GM18867 (cell line): Measurements from ENCODE around the gene ENO3.

Source experiments
- ATAC-seq: cut with Tn5 transposase; IDR thresholded peaks from one replicate; pipeline ENCODE4 v1.9.1; 2021; ENCODE audit warnings: mild to moderate bottlenecking, moderate library complexity; ENCODE audit not compliant: unreplicated experiment

Gene ENO3

GRCh38 chr17:4936436-4936835, 14.5 kb upstream of the ENO3 start:
- ATAC-seq, result no peak

- ATAC-seq, result no peak
These were observed 13.4 kb upstream of the ENO3 start for GRCh38 chr17:4937553-4937952.

- no peak for ATAC-seq
These were observed 12.8 kb upstream of the ENO3 start for GRCh38 chr17:4938069-4938491.

- no peak for ATAC-seq
These were observed 12.0 kb upstream of the ENO3 start for GRCh38 chr17:4938688-4939545.

- ATAC-seq, result peak; percentile 12
These were observed 11.4 kb upstream of the ENO3 start for GRCh38 chr17:4939546-4939795.

- peak; percentile 81 for ATAC-seq
These were observed 10.9 kb upstream of the ENO3 start, which contains the start of the genes RNF167 and SLC25A11 for GRCh38 chr17:4939796-4940554. RNF167 (plus strand) TSS chr17:4940268; CDS start chr17:4940910, 642 bp downstream. SLC25A11 (minus strand) TSS chr17:4940046; CDS start chr17:4939910, 136 bp downstream.

GRCh38 chr17:4940555-4941318, 10.2 kb upstream of the ENO3 start:
- ATAC-seq, result no peak

GRCh38 chr17:4941319-4941610, 9.7 kb upstream of the ENO3 start:
- no peak for ATAC-seq

- ATAC-seq, result no peak
These were observed 8.0 kb upstream of the ENO3 start for GRCh38 chr17:4942760-4943508.

- ATAC-seq, result no peak
These were observed 6.8 kb upstream of the ENO3 start for GRCh38 chr17:4944163-4944553.

GRCh38 chr17:4944554-4945175, 6.3 kb upstream of the ENO3 start:
- ATAC-seq, result no peak

- ATAC-seq, result no peak
These were observed 5.6 kb upstream of the ENO3 start for GRCh38 chr17:4945176-4945943.

- ATAC-seq, result no peak
These were observed 5.0 kb upstream of the ENO3 start for GRCh38 chr17:4945944-4946280.

- no peak for ATAC-seq
These were observed 4.5 kb upstream of the ENO3 start for GRCh38 chr17:4946312-4946976.

GRCh38 chr17:4947010-4947410, 3.9 kb upstream of the ENO3 start:
- no peak for ATAC-seq

- peak; percentile 15 for ATAC-seq
These were observed 3.3 kb upstream of the ENO3 start for GRCh38 chr17:4947411-4948165.

GRCh38 chr17:4948166-4948930, 2.6 kb upstream of the ENO3 start, which contains the start of gene PFN1:
PFN1 (minus strand) TSS chr17:4948530; CDS start chr17:4948394, 136 bp downstream.
- peak; percentile 19 for ATAC-seq

GRCh38 chr17:4948931-4949320, 2.0 kb upstream of the ENO3 start:
- ATAC-seq, result peak; percentile 41
